HG03097 (cell line): ENCODE measurements around the gene TRIM66.

Source experiments
- ATAC-seq: cut with Tn5 transposase; IDR thresholded peaks from one replicate; pipeline ENCODE4 v1.9.1; 2021; ENCODE audit not compliant: unreplicated experiment, low FRiP score

Gene TRIM66

GRCh38 chr11:8584082-8584481 is 98.4 kb downstream of the TRIM66 start:
- ATAC-seq: no peak

- ATAC-seq: no peak
Measured at GRCh38 chr11:8581300-8581699, 101.2 kb downstream of the TRIM66 start.

DNA sequence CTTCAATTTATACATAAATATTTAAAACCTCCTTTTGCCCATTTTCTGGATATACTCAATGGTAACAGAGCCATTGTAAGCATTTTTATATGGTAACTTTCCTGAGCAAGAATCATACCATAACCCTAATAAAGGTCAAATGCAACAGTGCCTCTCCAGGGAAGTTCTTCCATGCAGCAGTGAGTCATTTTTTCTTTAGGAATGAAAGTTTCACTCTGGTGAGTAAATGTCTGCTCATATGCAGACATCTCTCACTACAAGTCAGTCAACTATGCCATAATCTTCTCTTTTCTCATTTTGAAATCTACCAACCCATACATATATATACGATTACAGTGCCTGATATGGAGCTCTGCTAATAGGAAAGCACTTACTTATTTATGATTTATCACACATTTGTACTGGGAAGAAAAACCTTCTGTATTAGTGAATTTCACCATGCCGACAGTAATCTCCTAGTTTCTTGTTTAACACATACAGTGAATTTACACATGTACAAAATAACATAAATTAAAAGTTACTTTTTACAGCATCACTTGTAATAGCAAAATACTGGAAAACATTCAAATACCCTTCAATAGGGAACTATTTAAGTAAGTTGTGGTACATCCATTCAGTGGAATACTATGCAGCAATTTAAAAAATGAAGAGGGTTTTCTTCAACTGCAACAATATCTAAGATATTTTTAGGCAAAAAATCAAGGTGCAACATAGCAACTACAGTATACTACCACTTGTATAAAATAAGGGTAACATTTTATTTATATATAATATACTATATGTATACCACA is 104.5 kb downstream of the TRIM66 start:
- ATAC-seq: no peak

- ATAC-seq: no peak
Measured at GRCh38 chr11:8574798-8575197, 107.7 kb downstream of the TRIM66 start.

DNA sequence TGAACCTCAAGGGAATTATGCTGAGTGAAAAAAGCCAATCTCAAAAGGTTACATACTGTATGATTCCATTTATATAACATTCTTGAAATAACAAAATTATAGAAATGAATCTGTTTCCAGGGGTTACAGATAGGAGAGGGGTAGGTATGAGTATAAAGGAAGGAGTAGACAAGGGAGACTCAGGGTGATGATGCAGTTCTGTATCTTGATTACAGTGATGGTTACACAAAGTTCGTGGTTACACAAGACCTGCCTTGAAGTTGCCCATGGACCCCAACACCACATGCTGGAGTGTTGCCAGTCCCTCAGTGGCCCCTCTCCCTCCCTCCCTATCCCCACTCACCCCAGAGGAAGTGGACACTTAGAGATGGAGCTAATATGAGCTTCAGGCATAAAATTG is 108.7 kb downstream of the TRIM66 start:
- ATAC-seq: no peak

DNA sequence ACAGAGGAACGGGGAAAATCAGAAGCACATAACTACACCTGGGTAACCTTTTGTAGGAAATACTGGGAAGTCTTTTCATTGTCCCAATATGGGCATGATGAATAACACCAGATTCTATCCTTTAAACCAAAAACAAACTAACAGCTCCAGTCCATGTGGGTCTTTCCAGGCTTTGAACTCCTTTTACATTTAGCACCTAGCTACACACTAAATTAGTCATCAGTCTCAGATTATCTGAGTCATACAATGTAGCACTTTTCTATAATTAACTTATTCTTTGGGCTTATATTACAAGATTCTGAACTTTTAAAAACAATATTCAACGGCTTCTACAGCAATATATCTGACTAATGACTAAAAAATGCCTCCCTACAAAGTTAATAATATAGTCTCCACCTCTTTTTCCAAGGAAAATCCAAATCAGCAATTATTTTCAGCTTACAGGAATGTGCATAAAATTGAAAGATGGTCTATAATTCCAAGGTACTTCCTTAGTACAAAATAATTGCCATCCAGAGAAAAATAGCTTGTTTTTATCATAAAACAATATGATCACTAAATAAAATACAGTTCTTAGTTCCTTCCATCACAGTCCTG is 114.8 kb downstream of the TRIM66 start:
- no peak for ATAC-seq

DNA sequence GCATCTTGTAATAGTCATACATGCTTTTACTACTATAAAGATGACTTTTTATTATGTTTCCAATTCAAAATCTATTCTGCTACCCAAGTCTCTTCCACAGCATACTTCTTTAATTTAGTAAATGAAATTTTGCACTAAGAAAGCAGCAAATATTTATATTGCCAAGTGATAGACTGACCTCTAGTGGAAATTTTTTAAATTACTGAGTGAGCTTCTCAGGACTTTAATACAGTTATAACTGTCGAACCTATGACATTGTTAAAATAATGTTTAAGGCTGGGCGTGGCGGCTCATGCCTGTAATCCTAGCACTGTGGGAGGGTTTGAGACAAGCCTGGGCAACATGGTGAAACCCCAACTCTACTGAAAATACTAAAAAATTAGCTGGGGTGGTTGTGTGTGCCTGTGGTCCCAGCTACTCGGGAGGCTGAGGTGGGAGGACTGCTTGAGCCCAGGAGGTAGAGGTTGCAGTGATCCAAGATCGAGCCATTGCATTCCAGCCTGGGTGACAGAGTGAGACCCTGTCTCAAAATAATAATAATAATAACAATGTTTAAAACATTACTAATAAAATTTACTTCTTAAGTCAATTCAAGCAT is 115.8 kb downstream of the TRIM66 start:
- ATAC-seq: no peak

DNA sequence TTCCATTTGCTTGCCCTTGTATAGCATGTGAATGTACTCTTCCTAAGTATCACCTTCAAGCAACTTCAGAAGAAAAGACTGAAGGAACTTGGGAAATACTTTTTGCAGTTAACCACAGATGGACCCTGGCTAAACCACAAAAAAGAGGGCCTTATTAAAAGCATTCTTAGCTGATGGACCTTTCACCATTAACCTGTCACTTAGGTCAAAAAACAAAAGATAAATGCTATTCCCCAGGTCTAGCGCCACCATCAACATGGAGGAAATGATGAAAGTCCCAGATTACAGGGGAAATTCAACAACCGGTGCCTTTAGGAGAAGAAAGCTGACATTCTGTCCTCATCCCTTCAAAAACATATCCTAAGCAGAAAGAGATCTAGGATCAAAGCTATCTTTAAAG is 117.9 kb downstream of the TRIM66 start:
- no peak for ATAC-seq
